GM18526 (cell line): ENCODE measurements around the gene DNAH17.

ENCODE experiments used
- POLR2A ChIP-seq: IDR thresholded peaks from 3 replicates; pipeline ENCODE4 v1.6.1; 2011; ENCODE audit not compliant: insufficient read length; ENCODE audit errors: extremely low read depth

DNAH17 gene

DNA sequence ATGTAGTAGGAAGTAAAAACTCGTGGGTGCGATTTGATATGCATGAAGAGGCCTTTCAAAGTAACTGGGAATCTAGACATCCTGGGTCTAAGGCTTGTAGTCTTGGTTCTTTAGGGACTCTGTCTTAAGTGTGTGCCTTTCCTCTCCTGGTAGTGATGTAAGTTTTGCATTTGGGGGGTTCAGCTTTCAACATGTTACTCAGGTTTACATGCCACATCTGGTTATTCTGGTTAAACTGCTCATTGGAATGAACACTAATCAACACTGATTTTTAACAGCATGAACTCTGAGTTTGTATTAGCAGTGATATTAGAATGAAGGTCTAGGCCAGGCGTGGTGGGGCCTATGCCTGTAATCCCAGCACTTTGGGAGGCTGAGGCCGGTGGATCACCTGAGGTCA lies 183.6 kb downstream of the DNAH17 start:
- no peak for TF ChIP-seq POLR2A

- TF ChIP-seq POLR2A = no peak
Observed at GRCh38 chr17:78392295-78392694, 184.9 kb downstream of the DNAH17 start.

DNA sequence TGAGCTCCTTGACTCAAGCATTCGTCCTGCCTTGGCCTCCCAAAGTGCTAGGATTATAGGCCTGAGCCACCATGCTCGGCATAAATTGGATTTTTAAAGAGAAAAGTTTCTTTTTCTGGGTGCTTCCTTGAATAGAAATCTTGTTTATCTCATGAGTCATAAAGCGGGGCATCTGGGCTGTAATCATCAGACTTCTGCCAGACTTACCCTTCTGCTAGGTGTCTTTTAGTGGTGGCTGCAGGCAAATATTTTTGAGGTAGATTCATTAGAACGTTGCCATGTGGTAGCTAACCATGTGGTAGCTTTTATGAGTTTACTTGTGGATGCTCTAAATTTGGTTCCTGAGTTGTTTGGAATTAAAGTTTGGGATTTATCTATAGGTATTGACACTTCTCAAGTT lies 185.4 kb downstream of the DNAH17 start:
- no peak for TF ChIP-seq POLR2A

DNA sequence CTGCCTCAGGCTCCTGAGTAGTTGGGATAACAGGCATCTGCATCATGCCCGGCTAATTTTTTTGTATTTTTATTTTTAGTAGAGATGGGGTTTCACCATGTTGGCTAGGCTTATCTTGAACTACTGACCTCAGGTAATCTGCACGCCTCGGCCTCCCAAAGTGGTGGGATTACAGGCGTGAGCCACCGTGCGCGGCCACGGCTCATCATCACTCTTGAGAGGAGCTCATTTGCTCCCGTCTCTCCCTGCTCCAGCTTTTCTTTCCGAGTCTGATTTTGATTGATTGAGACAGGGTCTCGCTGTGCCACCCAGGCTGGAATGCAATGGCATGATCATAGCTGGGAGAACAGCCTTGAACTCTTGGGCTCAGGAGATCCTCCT lies 186.2 kb downstream of the DNAH17 start:
- TF ChIP-seq POLR2A = no peak

DNA sequence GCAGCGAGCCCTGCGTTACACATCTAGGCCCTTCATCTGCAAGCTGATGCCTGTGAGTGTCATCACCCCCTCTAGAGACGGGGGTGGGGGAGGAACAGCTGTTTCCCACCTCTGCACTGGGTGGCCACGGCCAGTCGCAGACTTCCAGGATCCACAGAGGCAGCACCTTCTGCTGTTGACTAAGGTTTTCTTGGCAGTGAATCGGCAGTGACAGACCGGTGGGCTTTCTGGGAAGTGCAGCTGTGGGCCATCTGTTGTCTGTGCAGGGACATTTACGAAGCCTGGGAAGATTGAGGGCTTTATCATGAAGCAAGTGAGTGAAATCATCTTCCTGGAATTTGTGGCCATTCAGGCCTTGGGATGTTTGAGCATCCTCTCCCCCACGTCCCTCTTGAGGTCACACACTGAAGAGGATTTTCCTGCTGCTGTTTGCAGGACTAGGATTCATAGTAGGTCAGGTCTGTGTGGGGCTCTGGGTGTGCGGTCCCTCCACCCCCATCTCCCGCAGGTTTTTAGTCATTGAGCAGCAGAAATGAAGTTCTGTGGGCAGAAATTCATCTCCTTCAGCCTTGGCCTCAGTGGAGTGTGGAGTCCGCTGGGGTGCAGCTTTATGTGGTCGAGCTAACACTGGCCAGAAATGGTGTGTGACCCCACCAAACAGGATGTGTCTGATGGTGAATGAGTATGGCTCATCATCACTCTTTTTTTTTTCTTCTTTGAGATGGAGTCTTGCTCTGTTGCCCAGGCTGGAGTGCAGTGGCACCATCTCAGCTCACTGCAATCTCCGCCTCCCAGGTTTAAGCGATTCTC lies 186.8 kb downstream of the DNAH17 start:
- TF ChIP-seq POLR2A = no peak

DNA sequence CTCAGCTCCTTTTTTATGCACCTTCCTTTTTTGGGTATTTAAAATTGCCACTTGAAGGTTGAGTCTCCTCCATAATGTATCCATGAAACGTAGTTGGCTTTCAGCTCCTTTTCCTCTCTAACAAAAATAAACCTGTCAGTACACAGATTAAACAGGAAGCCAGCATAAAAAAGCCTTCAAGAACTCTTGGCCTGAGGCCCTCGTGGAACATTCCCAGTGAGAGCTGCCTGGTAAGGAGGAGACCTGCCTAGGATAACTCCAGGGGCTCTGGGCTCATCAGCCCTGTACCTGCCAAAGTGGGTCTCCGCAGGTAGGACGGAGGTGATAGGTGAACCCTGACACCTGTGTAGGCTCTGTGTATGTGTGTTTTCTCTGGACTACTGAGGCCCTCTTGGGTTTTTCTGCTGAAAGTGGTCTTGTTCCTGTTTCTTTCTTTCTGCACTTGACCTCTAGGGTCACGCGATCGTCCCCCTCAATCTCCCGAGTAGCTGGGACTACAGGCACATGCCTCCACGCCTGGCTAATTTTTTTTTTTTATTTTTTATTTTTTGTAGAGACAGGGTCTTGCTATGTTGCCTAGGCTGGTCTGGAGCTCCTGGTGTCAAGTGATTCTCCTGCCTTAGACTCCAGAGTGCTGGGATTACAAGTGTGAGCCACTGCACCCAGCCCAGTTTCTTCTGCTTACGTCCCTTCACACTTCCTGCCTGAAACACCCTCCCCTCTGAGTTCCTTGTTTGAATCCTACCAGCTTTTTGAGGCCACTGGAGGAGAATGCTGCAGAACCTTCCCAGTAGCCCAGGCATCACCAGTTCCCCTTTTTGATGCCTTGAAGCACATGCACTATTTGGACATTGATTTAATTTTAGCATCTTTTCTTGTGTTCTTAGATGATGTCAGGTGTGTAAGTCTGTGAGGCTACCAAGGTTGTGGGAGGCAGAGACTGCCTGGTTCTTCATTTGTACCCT lies 188.9 kb downstream of the DNAH17 start:
- TF ChIP-seq POLR2A = no peak

- no peak for TF ChIP-seq POLR2A
Observed at GRCh38 chr17:78384479-78385175, 192.6 kb downstream of the DNAH17 start.

DNA sequence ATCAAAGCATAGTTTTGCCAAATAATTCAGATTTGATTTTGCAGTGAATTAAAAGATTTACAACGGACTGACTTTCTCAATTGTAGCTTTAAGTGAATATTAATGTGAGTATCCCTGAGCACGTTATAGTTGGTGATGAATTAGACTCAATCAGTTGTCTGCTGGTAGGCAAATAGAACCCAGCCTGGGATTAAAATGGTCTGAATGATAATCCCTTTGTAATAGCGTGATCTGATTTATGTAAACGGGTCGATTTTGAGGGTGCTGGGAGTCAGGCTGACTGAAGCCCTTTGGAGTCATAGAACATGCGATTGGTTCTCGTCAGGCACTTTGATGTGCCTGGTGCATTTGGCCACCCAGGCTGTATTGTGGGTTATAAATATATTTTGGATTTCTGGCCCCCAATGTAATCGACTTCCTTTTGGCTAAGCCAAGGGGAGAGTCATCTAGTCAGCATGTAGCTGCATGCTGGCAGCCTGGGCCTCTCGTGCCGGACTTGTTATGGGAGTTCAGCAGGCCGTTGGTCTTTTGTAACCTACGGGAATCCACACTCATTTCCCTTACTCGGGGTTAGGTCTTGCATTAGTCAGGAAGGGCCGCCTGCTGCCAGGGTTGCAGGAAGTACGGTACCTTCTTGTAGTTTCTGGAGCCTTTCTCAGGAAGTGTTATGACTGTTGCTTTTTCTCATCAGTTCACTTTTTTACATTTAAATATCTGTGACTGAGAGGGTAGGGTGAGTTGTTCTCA lies 193.3 kb downstream of the DNAH17 start:
- no peak for TF ChIP-seq POLR2A

GRCh38 chr17:78381601-78382232 lies 195.5 kb downstream of the DNAH17 start:
- TF ChIP-seq POLR2A = no peak

DNA sequence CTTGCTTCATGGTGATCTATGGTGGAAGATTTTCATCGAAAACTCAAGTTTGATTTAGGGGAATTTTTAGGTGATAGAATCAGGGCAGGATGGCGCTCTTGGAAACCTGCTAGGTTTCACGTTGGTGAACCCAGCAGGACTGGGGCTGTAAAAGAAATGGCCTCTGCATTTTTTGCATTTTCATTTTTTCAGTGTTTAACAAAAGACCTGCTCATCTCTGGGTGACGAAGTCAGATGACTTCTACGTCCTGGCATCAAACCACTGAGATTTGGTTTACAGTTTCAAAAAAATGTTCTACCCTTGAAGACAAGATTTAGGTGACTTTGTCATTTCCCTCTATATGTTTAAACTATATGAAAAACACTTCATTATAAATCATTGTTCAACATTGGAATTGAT lies 196.8 kb downstream of the DNAH17 start:
- TF ChIP-seq POLR2A = no peak

DNA sequence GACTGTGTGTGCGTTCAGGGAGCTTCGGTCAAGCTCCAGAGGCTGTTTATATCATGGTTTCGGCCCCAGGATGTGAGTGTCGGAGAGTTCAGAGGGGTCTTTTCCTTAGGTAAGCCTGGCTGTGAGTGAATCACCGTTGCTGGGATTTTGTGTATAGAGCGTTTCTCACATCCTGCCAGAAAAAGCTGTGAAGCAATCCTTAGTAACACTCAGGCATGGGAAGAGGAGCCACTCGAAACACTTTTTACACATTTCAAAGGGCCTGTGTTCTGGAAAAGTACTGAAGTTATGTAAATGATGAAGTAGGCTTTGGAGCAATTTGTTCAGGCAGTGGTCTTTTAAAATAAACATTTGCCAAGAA lies 198.1 kb downstream of the DNAH17 start:
- no peak for TF ChIP-seq POLR2A

- TF ChIP-seq POLR2A = peak; percentile 64
Observed at GRCh38 chr17:78378225-78379130, 198.7 kb downstream of the DNAH17 start, which contains the start of gene PGS1. Gene PGS1 (plus strand): TSS chr17:78378649. CDS start chr17:78378666, 17 bp downstream.

DNA sequence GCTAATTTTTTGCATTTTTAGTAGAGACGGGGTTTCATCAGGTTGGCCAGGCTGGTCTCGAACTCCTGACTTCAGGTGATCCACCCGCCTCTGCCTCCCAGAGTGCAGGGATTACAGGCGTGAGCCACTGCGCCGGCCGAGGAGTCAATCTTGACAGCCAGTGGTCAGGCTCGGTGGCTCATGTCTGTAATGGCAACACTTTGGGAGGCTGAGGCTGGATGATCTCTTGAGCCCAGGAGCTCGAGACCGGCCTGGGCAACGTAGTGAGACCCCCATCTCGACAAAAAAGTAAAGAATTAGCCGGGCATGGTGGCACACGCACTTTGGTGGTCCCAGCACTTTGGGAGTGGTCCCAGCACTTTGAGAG lies 199.4 kb downstream of the DNAH17 start:
- no peak for TF ChIP-seq POLR2A
